Fibroblast of mammary gland (primary cell): ENCODE results near the gene PLA2G5.
A peak's percentile ranks its signal among the peaks of the same experiment; 100 is the strongest.

Experiments
- DNase-seq: peaks from one replicate; pipeline ENCODE4 v3.0.0-alpha.2; 2010; ENCODE audit warnings: low read depth
- H3K4me3 ChIP-seq: 2 replicates; pipeline ENCODE4 v1.5.1; 2011; ENCODE audit warnings: low read depth, mild to moderate bottlenecking, low read length, moderate library complexity; ENCODE audit not compliant: control insufficient read depth
- TF ChIP-seq, protein P1 (sequence below): conservative IDR thresholded peaks from 2 replicates; pipeline ENCODE4 v1.5.1; 2011; ENCODE audit warnings: low read depth, low read length, inconsistent platforms; ENCODE audit not compliant: control insufficient read depth, insufficient read depth

PLA2G5 gene

GRCh38 chr1:20095564-20096434 lies 25.8 kb downstream of the PLA2G5 start:
- peak; percentile 19 for DNase-seq
- H3K4me3 ChIP-seq = no peak overlapping the region
- TF ChIP-seq, protein P1, sequence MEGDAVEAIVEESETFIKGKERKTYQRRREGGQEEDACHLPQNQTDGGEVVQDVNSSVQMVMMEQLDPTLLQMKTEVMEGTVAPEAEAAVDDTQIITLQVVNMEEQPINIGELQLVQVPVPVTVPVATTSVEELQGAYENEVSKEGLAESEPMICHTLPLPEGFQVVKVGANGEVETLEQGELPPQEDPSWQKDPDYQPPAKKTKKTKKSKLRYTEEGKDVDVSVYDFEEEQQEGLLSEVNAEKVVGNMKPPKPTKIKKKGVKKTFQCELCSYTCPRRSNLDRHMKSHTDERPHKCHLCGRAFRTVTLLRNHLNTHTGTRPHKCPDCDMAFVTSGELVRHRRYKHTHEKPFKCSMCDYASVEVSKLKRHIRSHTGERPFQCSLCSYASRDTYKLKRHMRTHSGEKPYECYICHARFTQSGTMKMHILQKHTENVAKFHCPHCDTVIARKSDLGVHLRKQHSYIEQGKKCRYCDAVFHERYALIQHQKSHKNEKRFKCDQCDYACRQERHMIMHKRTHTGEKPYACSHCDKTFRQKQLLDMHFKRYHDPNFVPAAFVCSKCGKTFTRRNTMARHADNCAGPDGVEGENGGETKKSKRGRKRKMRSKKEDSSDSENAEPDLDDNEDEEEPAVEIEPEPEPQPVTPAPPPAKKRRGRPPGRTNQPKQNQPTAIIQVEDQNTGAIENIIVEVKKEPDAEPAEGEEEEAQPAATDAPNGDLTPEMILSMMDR = no peak

- no peak overlapping the region for H3K4me3 ChIP-seq
- TF ChIP-seq, protein P1 = no peak
- no peak for DNase-seq
These were observed 26.9 kb downstream of the PLA2G5 start for GRCh38 chr1:20096840-20097447.

GRCh38 chr1:20099533-20099932 lies 29.5 kb downstream of the PLA2G5 start:
- DNase-seq = no peak
- H3K4me3 ChIP-seq = no peak overlapping the region
- TF ChIP-seq, protein P1 = no peak

DNA sequence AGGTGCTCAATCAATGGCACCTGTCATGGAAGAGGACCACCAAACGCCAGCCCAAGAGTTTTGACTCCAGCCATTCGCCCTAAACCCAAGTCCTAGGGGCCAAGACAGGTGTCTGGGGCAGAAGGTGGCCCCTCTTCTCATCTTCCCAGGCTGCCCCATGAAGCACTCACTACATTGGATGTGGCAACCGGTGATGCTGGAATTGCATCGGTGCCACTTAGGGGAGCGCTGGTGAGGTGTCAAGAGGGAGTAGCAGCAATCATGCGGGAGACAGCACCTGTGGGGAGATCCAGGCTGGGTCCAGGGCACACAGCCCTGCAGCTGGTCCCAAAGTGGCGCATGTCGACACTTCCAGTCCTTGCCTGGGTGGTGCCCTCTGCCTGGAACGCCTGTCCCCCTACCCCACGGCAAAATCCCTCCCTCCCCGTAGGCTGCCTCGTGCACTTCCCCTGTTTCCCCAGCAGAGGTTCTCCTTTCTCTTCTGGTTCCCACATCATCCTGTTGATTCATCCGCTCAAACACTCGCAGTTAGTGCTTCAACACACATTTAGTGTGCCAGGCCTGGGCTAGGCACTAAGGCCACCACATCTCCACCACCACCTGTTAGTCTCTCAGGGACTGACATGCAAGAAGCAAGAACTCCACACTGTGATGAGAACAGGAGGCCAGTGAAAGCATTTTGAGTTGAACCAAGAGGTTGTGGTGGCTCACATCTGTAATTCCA lies 30.8 kb downstream of the PLA2G5 start:
- TF ChIP-seq, protein P1 = peak; percentile 81
- DNase-seq = peak; percentile 72
- H3K4me3 ChIP-seq = no peak overlapping the region

DNA sequence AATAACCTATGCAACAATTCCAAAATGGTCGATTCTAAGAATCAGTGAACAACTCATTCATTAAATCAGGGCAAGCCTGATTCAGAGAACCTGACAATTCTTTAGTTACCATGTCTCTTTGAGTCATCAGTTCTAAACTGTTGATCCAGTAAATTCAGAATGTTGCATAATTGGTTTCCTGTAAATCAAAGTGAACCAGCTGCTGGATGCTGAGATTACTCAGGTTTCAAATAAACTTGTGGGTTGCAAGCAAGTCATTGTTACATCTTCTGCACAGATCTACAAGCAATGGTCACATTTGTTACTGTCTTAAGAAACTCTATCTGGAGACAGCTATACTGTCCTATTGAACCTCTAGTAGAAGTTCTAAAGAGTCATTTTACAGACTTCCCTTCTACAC lies 32.9 kb downstream of the PLA2G5 start:
- H3K4me3 ChIP-seq = no peak overlapping the region
- TF ChIP-seq, protein P1 = no peak
- DNase-seq = peak; percentile 92

DNA sequence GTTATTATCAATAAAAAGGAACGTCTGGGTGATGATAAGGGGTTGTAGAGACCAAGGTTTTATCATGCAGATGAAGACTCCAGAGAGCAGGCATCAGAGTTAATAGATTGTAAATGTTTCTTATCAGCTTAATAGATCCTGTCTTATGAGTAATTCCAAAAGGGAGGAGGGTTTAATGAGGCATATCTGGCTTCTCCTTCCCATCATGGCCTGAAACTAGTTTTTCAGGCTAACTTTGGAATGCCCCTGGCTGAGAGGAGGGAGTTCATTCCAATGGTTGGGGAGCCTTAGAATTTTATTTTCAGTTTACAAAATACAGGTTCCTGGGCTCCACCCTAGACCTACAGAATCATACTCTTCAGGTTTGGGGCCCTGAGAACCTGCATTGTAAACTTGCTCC lies 35.9 kb downstream of the PLA2G5 start:
- no peak for DNase-seq
- TF ChIP-seq, protein P1 = no peak
- H3K4me3 ChIP-seq = no peak overlapping the region
